ENCODE data around the gene FHOD3. TPM values are rescaled to one million over a fixed set of nuclear protein-coding genes. Genes with fewer than 3 reads are reported as not detected.
"Not testable (repeated sequence)": the region's sequence is repeated elsewhere in the genome, so short reads cannot be mapped to it uniquely, and the experiment has no call there.

Gene FHOD3
- total RNA-seq, 1 donor, result not detected

DNA sequence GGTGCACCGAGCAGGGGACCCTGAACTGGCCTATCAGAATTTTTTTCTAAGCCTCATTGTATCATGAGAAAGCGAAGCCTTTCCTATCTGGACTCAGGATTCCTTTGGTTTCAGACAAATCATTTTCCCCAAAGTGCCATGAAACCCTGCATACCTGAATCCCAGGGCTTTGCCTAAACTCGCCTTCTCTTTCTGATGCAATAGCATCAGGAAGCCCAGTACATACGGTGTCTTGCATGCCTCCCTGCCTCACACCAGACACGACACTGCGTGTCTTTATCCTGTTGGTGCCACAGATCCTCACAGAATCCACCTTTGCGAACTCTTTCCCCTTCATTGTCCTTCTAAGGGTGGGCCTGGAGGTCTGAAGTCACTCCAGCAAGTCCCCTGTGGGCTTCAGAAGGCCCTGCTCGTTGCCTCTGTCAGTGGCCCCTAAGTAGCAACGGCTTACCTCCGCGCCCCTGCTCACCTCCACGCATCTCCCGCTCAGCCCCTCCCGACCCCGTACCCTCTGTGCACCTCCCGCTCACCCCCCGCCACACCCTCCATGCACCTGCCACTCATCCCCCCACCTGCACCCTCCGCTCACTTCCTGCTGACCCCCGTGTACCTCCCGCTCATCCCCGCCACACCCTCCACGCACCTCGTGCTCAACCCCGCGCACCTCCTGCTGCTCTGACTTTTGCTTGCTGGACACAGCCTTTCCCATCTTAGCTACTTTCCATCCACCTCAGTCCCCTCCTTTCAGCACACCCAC is 447.9 kb downstream of the FHOD3 start:
- no peaks in the 10 kb centered on the region for H3K9me3 ChIP-seq (ENCODE audit: low read depth, low read length)
- no peak overlapping the region for H3K4me3 ChIP-seq (ENCODE audit: low read length)
- no peaks in the 10 kb centered on the region for H3K27me3 ChIP-seq (ENCODE audit: insufficient read depth, low read length)
- no peaks in the 10 kb centered on the region for H3K4me1 ChIP-seq (ENCODE audit: insufficient read depth, low read length)

DNA sequence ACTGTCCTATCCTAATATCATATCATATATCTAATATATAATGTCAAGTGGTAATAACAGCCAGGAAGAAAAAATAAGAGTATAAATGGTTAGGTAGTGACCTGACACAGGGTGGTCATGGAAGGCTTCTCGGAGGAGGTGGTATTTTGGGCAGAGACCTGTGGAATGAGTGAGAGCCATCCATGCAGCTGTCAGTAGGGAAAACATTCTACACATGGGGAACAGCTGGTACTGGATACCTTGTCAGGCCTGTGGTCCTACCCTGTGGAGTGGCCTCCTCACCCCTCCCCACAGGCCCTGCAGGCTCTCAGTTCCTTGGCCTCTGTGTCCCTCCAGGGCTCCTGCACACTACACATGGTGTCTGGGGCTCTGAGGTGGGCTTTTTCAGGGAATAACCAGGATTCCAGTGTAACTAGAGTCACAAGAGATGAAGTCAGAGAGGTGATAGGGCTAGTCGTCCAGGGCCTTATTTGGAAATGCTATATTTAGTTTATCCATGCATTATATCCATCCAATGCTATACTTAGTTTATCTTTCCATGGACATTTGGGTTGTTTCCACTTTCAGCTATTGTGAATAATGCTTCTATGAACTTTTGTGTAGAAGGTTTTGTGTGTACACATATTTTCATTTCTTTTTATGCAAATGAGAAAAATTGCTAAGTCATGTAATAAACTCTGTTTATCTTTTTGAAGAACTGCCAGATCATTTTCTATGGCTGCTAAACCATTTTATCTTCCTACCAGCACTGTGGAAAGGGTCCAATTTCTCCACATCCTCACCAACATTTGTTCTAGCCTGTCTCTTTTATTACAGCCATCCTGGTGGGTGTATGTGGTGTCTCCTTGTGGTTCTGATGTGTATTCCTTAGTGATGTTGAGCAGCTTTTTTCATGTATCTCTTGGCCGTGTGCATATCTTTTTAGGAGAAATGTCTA is 455.7 kb downstream of the FHOD3 start:
- Histone ChIP-seq H3K4me3 (ENCODE audit: low read length) (no peak overlapping the region), H3K9me3 (ENCODE audit: low read depth, low read length) (no peaks in the 10 kb centered on the region), H3K4me1 (ENCODE audit: insufficient read depth, low read length) (no peaks in the 10 kb centered on the region), H3K27me3 (ENCODE audit: insufficient read depth, low read length) (no peaks in the 10 kb centered on the region)

DNA sequence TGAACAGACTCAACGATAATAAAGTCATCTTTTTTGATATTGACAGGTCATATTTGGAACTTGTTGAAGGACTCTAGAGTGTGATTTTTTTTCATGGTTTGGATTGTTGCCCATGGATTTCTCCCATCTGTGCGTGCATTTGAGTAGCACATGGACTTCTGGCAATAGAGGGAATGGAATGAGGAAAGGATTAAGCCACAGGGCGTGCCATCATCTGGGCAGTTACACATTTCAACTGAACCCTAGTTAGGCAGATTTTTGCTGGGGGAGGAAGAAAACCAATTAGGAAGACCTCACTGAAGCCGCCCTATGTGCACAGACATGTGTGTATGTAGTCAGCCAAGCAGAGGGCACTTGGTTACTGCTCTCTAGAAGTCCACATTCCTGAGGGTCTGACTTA is 458.7 kb downstream of the FHOD3 start:
- no peaks in the 10 kb centered on the region for H3K9me3 ChIP-seq (ENCODE audit: low read depth, low read length)
- no peaks in the 10 kb centered on the region for H3K4me1 ChIP-seq (ENCODE audit: insufficient read depth, low read length)
- no peak overlapping the region for H3K4me3 ChIP-seq (ENCODE audit: low read length)
- no peaks in the 10 kb centered on the region for H3K27me3 ChIP-seq (ENCODE audit: insufficient read depth, low read length)

DNA sequence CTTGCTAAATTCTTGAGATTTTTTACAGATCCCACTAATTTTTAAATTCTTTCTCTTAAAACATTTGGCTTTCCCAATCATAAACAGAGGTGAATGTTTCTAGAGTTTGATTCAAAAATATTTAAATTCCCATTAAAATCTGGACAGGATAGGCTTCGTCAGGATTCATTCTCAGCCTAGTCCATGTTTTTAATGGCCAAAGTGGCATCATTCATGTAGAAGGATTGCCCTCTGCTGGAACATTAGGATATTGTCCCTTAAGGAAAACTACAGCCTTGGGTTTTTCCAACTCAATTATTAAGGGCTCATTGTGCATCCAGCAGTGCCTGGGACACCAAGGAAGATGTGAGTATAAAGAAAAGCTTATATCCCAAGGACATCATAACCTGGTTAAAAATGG is 459.6 kb downstream of the FHOD3 start:
- H3K4me1 ChIP-seq (ENCODE audit: insufficient read depth, low read length), result no peaks in the 10 kb centered on the region
- H3K27me3 ChIP-seq (ENCODE audit: insufficient read depth, low read length), result no peaks in the 10 kb centered on the region
- no peaks in the 10 kb centered on the region for H3K9me3 ChIP-seq (ENCODE audit: low read depth, low read length)
- H3K4me3 ChIP-seq (ENCODE audit: low read length), result no peak overlapping the region

DNA sequence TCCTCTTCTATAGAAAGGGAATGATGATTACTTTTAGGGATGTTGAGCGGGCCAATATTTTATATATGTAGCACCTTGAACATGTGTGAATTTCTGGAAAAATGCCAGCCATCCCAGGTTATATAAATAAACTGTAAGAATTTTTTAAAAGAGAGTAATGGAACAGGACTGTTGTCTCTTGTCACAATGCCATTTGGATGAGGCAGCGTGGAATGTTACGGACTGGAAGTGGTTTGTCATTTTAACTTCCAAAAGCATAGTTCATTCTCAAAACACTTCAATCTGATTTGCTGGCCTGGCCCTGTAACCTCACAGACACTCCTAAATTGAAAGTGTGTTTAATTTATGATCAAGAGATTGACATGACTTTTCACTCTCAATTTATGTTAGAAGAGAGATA is 460.5 kb downstream of the FHOD3 start:
- H3K27me3 ChIP-seq (ENCODE audit: insufficient read depth, low read length), result no peaks in the 10 kb centered on the region
- no peak overlapping the region for H3K4me3 ChIP-seq (ENCODE audit: low read length)
- no peaks in the 10 kb centered on the region for H3K4me1 ChIP-seq (ENCODE audit: insufficient read depth, low read length)
- no peaks in the 10 kb centered on the region for H3K9me3 ChIP-seq (ENCODE audit: low read depth, low read length)

DNA sequence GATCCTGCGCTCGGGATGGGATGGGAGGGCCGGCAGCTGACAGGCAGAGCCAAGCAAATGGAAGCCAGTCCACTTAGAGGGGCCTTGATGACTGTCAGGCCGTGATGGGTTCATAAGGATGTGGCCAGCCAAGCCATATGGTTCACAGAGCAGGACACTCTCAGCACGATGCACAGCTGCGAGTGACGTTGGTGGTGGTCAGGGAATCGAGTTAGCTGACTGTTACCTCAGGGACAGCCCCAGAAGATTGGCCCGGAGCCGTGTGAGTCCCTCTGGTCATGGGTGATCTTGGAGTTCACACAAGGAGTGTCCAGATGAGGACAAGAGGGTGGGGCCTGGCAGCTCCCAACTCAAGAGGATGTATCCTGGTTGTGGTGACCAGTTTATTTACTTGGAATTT is 461.1 kb downstream of the FHOD3 start:
- Histone ChIP-seq H3K4me3 (ENCODE audit: low read length) (no peak overlapping the region), H3K27me3 (ENCODE audit: insufficient read depth, low read length) (no peaks in the 10 kb centered on the region), H3K9me3 (ENCODE audit: low read depth, low read length) (no peaks in the 10 kb centered on the region), H3K4me1 (ENCODE audit: insufficient read depth, low read length) (no peaks in the 10 kb centered on the region)

DNA sequence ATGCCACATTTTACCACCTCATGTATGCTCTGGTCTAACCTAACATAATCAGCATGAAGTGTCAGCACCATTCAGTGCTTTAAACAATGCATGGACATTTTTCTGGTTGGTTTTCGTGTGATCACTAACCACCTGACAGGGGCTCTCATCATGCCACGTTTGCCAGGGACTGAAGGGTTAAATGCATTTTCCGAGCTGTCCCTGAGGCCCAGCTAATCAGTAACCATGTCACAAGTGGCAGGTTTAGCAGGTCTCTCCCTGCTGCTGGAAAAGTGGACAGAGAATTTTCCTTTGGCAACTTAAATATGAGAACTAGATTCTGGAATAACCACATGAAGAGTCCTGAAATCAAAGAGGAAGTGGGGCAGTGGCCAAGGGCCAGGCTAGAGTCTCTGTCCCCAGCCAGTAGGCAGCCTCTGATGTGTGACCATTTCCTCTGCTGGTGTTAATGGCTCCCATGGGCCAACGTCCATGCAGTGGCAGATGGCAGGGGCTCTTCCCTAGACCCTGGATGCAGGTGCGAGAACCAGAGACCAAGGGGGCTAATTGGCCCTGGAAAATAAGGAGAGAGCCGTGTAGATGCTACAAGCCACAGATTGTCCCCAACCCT is 461.8 kb downstream of the FHOD3 start:
- Histone ChIP-seq H3K9me3 (ENCODE audit: low read depth, low read length) (no peaks in the 10 kb centered on the region), H3K4me1 (ENCODE audit: insufficient read depth, low read length) (no peaks in the 10 kb centered on the region), H3K27me3 (ENCODE audit: insufficient read depth, low read length) (no peaks in the 10 kb centered on the region), H3K4me3 (ENCODE audit: low read length) (no peak overlapping the region)

DNA sequence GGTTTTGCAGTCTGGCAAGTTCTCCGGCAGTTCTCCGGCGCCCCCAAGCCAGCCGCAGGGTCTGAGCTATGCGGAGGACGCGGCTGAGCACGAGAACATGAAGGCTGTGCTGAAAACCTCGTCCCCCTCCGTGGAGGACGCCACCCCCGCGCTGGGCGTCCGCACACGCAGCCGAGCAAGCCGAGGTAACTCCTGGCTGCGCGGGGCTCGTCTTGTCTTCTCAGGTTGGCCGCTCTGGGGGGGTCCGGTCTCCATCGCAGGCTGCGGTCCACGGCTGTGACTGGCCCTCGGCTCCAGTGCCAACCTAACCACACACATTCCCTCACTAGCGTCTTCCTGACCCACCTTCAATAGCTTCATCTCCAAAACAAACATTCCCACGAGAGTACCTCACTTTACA is 463.1 kb downstream of the FHOD3 start:
- Histone ChIP-seq H3K9me3 (ENCODE audit: low read depth, low read length) (no peaks in the 10 kb centered on the region), H3K4me1 (ENCODE audit: insufficient read depth, low read length) (no peaks in the 10 kb centered on the region), H3K27me3 (ENCODE audit: insufficient read depth, low read length) (no peaks in the 10 kb centered on the region), H3K4me3 (ENCODE audit: low read length) (no peak overlapping the region)

DNA sequence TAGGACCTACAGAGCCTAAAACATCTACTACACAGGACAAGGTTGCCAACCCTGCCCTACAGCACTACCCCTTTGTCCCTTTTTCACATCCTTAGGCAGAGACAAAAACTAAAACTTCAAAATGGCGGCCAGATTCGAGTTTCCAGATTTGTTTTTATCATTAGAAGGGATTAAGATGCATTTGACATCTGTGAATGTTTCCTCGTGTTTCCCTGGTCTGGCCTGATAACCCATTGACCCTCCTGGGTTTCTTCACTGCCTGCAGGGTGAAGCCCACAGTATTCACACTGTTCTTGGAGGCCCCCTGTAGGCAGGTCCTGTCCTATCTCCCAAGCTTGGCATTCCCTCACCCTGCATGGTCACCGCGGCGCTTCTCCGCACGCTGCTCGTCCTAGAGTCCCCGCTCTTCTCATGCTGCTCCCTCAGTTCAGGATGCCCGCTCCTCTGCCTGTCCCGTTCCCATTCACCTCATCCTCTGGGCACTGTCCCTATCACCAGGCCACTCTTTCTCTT is 463.7 kb downstream of the FHOD3 start:
- Histone ChIP-seq H3K4me1 (ENCODE audit: insufficient read depth, low read length) (no peaks in the 10 kb centered on the region), H3K27me3 (ENCODE audit: insufficient read depth, low read length) (no peaks in the 10 kb centered on the region), H3K9me3 (ENCODE audit: low read depth, low read length) (no peaks in the 10 kb centered on the region), H3K4me3 (ENCODE audit: low read length) (no peak overlapping the region)

DNA sequence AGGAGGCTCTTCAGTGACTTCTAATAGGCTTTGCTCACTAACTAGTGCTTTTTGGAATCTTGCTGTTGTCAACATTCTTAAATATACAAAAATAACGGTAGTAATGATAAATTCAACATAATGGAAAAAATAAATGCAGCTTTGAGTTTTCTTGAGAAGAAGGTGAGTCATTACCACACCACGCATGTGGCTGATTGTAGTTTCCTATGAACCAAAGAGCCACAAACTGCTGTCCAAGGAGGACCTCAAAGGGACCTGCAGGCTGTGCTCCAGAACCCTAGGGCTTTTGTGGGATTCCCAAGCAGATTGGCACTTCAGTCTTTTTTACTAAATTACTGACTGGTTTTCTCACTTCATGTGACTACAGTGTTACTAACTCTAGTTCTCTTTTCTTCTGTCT is 464.6 kb downstream of the FHOD3 start:
- H3K4me1 ChIP-seq (ENCODE audit: insufficient read depth, low read length), result no peaks in the 10 kb centered on the region
- no peaks in the 10 kb centered on the region for H3K9me3 ChIP-seq (ENCODE audit: low read depth, low read length)
- H3K27me3 ChIP-seq (ENCODE audit: insufficient read depth, low read length), result no peaks in the 10 kb centered on the region
- no peak overlapping the region for H3K4me3 ChIP-seq (ENCODE audit: low read length)

DNA sequence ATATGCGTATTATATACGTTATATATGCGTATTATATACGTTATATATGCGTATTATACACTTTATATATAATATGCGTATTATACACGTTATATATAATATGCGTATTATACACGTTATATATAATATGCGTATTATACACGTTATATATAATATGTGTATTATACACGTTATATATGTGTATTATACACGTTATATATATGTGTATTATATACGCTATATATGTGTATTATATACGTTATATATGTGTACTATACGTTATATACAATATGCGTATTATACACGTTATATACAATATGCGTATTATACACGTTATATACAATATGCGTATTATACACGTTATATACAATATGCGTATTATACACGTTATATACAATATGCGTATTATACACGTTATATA is 465.5 kb downstream of the FHOD3 start:
- not testable (repeated sequence) for H3K4me3 ChIP-seq (ENCODE audit: low read length); H3K4me1 ChIP-seq (ENCODE audit: insufficient read depth, low read length); H3K9me3 ChIP-seq (ENCODE audit: low read depth, low read length); H3K27me3 ChIP-seq (ENCODE audit: insufficient read depth, low read length)

DNA sequence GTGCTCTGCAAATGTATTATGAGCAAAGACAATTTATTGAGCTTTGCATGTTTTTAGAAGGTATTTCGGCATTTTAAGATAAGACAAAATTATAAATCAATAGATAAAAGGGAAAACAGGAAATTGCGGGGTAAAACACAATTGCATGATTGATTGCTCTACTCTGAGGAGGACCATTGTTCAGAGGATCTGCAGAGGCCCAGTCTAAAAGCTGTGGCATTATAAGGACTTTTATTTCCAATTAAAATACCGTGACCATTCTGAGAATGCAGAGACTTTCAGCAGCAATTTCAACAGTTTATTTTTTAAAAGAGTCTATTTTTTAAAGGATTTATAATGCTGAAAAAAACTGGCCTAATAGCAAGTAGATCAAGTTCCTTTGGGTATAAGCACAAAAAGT is 469.3 kb downstream of the FHOD3 start:
- Histone ChIP-seq H3K4me3 (ENCODE audit: low read length) (no peak overlapping the region), H3K4me1 (ENCODE audit: insufficient read depth, low read length) (no peaks in the 10 kb centered on the region)

DNA sequence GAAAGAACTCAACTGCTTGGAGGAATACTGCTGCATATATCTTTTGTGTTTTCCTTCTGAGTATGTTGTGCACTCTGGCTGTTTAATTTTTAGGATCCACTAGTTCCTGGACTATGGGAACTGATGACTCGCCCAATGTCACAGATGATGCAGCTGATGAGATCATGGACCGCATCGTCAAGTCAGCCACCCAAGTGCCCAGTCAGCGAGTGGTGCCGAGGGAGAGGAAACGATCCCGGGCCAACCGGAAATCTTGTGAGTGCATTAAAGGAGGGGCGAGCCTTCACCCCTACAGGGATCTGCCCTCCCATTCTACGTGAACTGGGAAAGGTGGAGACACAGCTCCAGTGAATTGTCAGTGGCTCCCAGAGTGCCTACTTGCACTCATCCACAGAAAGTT is 471.7 kb downstream of the FHOD3 start:
- H3K4me1 ChIP-seq (ENCODE audit: insufficient read depth, low read length), result no peaks in the 10 kb centered on the region
- H3K9me3 ChIP-seq (ENCODE audit: low read depth, low read length), result no peaks in the 10 kb centered on the region
- H3K4me3 ChIP-seq (ENCODE audit: low read length), result no peak overlapping the region
- no peaks in the 10 kb centered on the region for H3K27me3 ChIP-seq (ENCODE audit: insufficient read depth, low read length)

More for the DNA sequence above, 469.3 kb downstream of the FHOD3 start:
- Histone ChIP-seq H3K9me3 (ENCODE audit: low read depth, low read length) (no peaks in the 10 kb centered on the region), H3K27me3 (ENCODE audit: insufficient read depth, low read length) (no peaks in the 10 kb centered on the region)

DNA sequence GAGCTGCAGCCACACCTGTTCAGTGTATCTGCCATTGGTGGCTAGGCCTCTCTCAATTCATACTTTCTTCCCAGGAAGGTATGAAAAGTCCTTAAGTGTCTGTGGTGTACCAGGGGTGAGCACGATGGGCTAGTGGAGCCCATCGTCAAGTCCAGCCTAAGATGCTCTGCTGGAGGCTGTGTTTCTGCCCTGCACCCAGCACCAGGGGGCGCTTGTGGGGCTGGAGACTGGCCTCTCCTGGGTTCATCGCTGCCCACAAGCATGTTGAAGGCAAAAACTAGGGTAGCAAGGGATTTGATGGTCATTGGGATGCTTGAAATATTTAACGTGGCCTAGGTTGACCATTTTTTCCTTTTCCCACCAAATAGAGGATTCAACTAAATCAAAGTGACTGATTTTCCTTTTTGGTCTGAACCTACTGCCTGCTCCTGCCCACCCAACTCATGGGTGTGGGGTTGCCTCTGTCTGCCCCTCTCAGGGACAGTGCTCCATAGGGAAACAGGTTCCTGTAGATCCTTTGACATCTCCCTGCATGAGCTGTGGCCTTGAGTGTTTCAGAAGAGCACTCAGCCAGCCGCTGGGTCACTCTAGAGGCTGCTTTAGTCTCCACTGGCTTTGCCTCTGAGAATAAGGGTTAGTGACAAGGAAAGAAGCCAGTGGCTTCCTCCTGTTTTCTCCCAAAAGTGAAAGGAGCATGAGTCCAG is 472.2 kb downstream of the FHOD3 start:
- no peak overlapping the region for H3K4me3 ChIP-seq (ENCODE audit: low read length)
- H3K27me3 ChIP-seq (ENCODE audit: insufficient read depth, low read length), result no peaks in the 10 kb centered on the region
- H3K4me1 ChIP-seq (ENCODE audit: insufficient read depth, low read length), result no peaks in the 10 kb centered on the region
- H3K9me3 ChIP-seq (ENCODE audit: low read depth, low read length), result no peaks in the 10 kb centered on the region

Data from mononuclear cell (primary cell).